Mesendoderm (in vitro differentiated cells): ENCODE measurements around the gene MAD1L1.

Source experiments
- DNase-seq: peaks from one replicate; pipeline ENCODE4 v3.0.0; 2013
- H2AK5ac ChIP-seq: 2 replicates; pipeline ENCODE4 v1.6.1; 2013; ENCODE audit warnings: low read length, inconsistent platforms
- H2BK120ac ChIP-seq: 2 replicates; pipeline ENCODE4 v1.6.1; 2013; ENCODE audit warnings: low read depth, mild to moderate bottlenecking, low read length, moderate library complexity, mixed read lengths
- H2BK15ac ChIP-seq: replicated peaks from 2 replicates; pipeline ENCODE4 v1.6.1; 2013; ENCODE audit warnings: low read depth, mild to moderate bottlenecking, moderate library complexity
- H2BK5ac ChIP-seq: 2 replicates; pipeline ENCODE4 v1.6.1; 2013; ENCODE audit warnings: low read length, inconsistent platforms
- H3K18ac ChIP-seq: 2 replicates; pipeline ENCODE4 v1.6.1; 2013; ENCODE audit warnings: mild to moderate bottlenecking, low read length, mixed read lengths
- H3K23ac ChIP-seq: one replicate; pipeline ENCODE4 v1.6.1; 2013; ENCODE audit warnings: low read length
- H3K27ac ChIP-seq: 2 replicates; pipeline ENCODE4 v1.5.1; 2013; ENCODE audit warnings: low read depth, mild to moderate bottlenecking, inconsistent platforms, low read length, moderate library complexity
- H3K27me3 ChIP-seq: 2 replicates; pipeline ENCODE4 v1.6.1; 2013; ENCODE audit warnings: low read length, control low read depth, mild to moderate bottlenecking, inconsistent platforms; ENCODE audit not compliant: insufficient read depth, poor library complexity
- H3K36me3 ChIP-seq: 2 replicates; pipeline ENCODE4 v1.6.1; 2013; ENCODE audit warnings: low read length, inconsistent platforms; ENCODE audit not compliant: control insufficient read depth, insufficient read depth
- H3K4ac ChIP-seq: one replicate; pipeline ENCODE4 v1.6.1; 2013; ENCODE audit warnings: low read depth, mild to moderate bottlenecking, low read length, moderate library complexity
- H3K4me1 ChIP-seq: 2 replicates; pipeline ENCODE4 v1.6.1; 2013; ENCODE audit warnings: low read depth, low read length, inconsistent platforms; ENCODE audit not compliant: control insufficient read depth
- H3K4me2 ChIP-seq: 2 replicates; pipeline ENCODE4 v1.6.1; 2013; ENCODE audit warnings: low read length
- H3K4me3 ChIP-seq: 2 replicates; pipeline ENCODE4 v1.5.1; 2013; ENCODE audit warnings: mild to moderate bottlenecking, low read length
- H3K56ac ChIP-seq: one replicate; pipeline ENCODE4 v1.6.1; 2013; ENCODE audit warnings: low read length
- H3K79me1 ChIP-seq: 2 replicates; pipeline ENCODE4 v1.6.1; 2013; ENCODE audit warnings: low read length, inconsistent platforms
- H3K79me2 ChIP-seq: 2 replicates; pipeline ENCODE4 v1.6.1; 2013; ENCODE audit warnings: mild to moderate bottlenecking, low read length; ENCODE audit not compliant: control insufficient read depth, insufficient read depth
- H3K9ac ChIP-seq: 2 replicates; pipeline ENCODE4 v1.6.1; 2013; ENCODE audit warnings: low read length, inconsistent platforms
- H4K5ac ChIP-seq: one replicate; pipeline ENCODE4 v1.6.1; 2013; ENCODE audit warnings: low read length
- H4K8ac ChIP-seq: one replicate; pipeline ENCODE4 v1.6.1; 2013; ENCODE audit warnings: low read depth, mild to moderate bottlenecking, control low read depth, low read length, moderate library complexity
- WGBS: extraction: QIAGEN DNeasy Blood & Tissue Kit; methylation state at CpG from one replicate; pipeline ENCODE4 v1.1.7; 2013; ENCODE audit warnings: low lambda C conversion rate, missing lambda C conversion rate; ENCODE audit not compliant: insufficient coverage; ENCODE audit errors: extremely low coverage; 5-methylcytosine and 5-hydroxymethylcytosine counted together

MAD1L1 gene

GRCh38 chr7:2225830-2226229, 6.9 kb downstream of the MAD1L1 start:
- Histone ChIP-seq H3K27me3 (no peaks in the 10 kb centered on the region), H3K79me2 (peaks cover 13% of the 10 kb centered on the region), H3K4me3 (no peak overlapping the region), H3K18ac (no peak overlapping the region), H3K4ac (no peak overlapping the region), H3K4me2 (no peak overlapping the region), H3K79me1 (peaks cover 19% of the 10 kb centered on the region), H3K4me1 (no peaks in the 10 kb centered on the region), H2AK5ac (no peak overlapping the region), H2BK120ac (no peak overlapping the region), H3K36me3 (peaks cover 16% of the 10 kb centered on the region), H3K27ac (no peak overlapping the region), H2BK5ac (no peak overlapping the region), H3K9ac (no peak overlapping the region), H2BK15ac (no peak overlapping the region), H4K8ac (no peak overlapping the region), H3K23ac (no peak overlapping the region), H4K5ac (no peak overlapping the region), H3K56ac (no peak overlapping the region)
- no peak for DNase-seq
- WGBS: no CpG with 5 or more reads among the region's 13 CpGs

- peaks cover 16% of the 10 kb centered on the region for H3K79me1 ChIP-seq
- peaks cover 17% of the 10 kb centered on the region for H3K36me3 ChIP-seq
- no peak overlapping the region for H3K4ac ChIP-seq
- no peaks in the 10 kb centered on the region for H3K4me1 ChIP-seq
- no peak overlapping the region for H3K18ac ChIP-seq
- DNase-seq: no peak
- peaks cover 10% of the 10 kb centered on the region for H3K79me2 ChIP-seq
- H3K4me3 ChIP-seq: no peak overlapping the region
- H3K56ac ChIP-seq: no peak overlapping the region
- H2AK5ac ChIP-seq: no peak overlapping the region
- H4K5ac ChIP-seq: no peak overlapping the region
- H4K8ac ChIP-seq: no peak overlapping the region
- H3K23ac ChIP-seq: no peak overlapping the region
- no peak overlapping the region for H2BK5ac ChIP-seq
- no peak overlapping the region for H3K27ac ChIP-seq
- H3K27me3 ChIP-seq: no peaks in the 10 kb centered on the region
- no peak overlapping the region for H3K4me2 ChIP-seq
- WGBS: no CpG with 5 or more reads among the region's 14 CpGs
- no peak overlapping the region for H2BK120ac ChIP-seq
- no peak overlapping the region for H3K9ac ChIP-seq
- H2BK15ac ChIP-seq: no peak overlapping the region
Observed at GRCh38 chr7:2225336-2225735, 7.4 kb downstream of the MAD1L1 start.

- H4K8ac ChIP-seq: no peak overlapping the region
- no peak for DNase-seq
- H2BK15ac ChIP-seq: no peak overlapping the region
- no peak overlapping the region for H3K4ac ChIP-seq
- peaks cover 18% of the 10 kb centered on the region for H3K36me3 ChIP-seq
- H3K27me3 ChIP-seq: no peaks in the 10 kb centered on the region
- WGBS: no CpG with 5 or more reads among the region's 4 CpGs
- H3K18ac ChIP-seq: no peak overlapping the region
- H3K27ac ChIP-seq: no peak overlapping the region
- H3K56ac ChIP-seq: no peak overlapping the region
- H3K4me3 ChIP-seq: no peak overlapping the region
- peaks cover 9% of the 10 kb centered on the region for H3K79me2 ChIP-seq
- no peak overlapping the region for H2AK5ac ChIP-seq
- H3K9ac ChIP-seq: no peak overlapping the region
- no peak overlapping the region for H2BK120ac ChIP-seq
- no peak overlapping the region for H3K23ac ChIP-seq
- H4K5ac ChIP-seq: no peak overlapping the region
- H2BK5ac ChIP-seq: no peak overlapping the region
- peaks cover 16% of the 10 kb centered on the region for H3K79me1 ChIP-seq
- no peak overlapping the region for H3K4me2 ChIP-seq
- no peaks in the 10 kb centered on the region for H3K4me1 ChIP-seq
Observed at GRCh38 chr7:2224934-2225333, 7.8 kb downstream of the MAD1L1 start.

GRCh38 chr7:2224491-2224928, 8.2 kb downstream of the MAD1L1 start:
- H3K27ac ChIP-seq: no peak overlapping the region
- H3K79me1 ChIP-seq: peaks cover 16% of the 10 kb centered on the region
- no peaks in the 10 kb centered on the region for H3K27me3 ChIP-seq
- peaks cover 18% of the 10 kb centered on the region for H3K36me3 ChIP-seq
- DNase-seq: no peak
- H2BK15ac ChIP-seq: no peak overlapping the region
- H3K23ac ChIP-seq: no peak overlapping the region
- no peak overlapping the region for H2BK5ac ChIP-seq
- WGBS: no CpG with 5 or more reads among the region's 13 CpGs
- H3K56ac ChIP-seq: no peak overlapping the region
- H4K8ac ChIP-seq: no peak overlapping the region
- H3K9ac ChIP-seq: no peak overlapping the region
- no peak overlapping the region for H3K18ac ChIP-seq
- no peak overlapping the region for H3K4me2 ChIP-seq
- no peaks in the 10 kb centered on the region for H3K4me1 ChIP-seq
- H3K4me3 ChIP-seq: no peak overlapping the region
- no peak overlapping the region for H3K4ac ChIP-seq
- peaks cover 9% of the 10 kb centered on the region for H3K79me2 ChIP-seq
- no peak overlapping the region for H4K5ac ChIP-seq
- H2AK5ac ChIP-seq: no peak overlapping the region
- H2BK120ac ChIP-seq: no peak overlapping the region

- Histone ChIP-seq H3K36me3 (peaks cover 15% of the 10 kb centered on the region), H3K27ac (no peak overlapping the region), H3K18ac (no peak overlapping the region), H2AK5ac (no peak overlapping the region), H4K8ac (no peak overlapping the region), H3K79me1 (peaks cover 14% of the 10 kb centered on the region), H2BK15ac (no peak overlapping the region), H2BK120ac (no peak overlapping the region), H3K56ac (no peak overlapping the region), H4K5ac (no peak overlapping the region), H3K9ac (no peak overlapping the region), H2BK5ac (no peak overlapping the region), H3K4me2 (no peak overlapping the region), H3K27me3 (no peaks in the 10 kb centered on the region), H3K4me3 (no peak overlapping the region), H3K4ac (no peak overlapping the region), H3K23ac (no peak overlapping the region), H3K79me2 (peaks cover 7% of the 10 kb centered on the region), H3K4me1 (no peaks in the 10 kb centered on the region)
- DNase-seq: no peak
- WGBS: no CpG with 5 or more reads among the region's 17 CpGs
Observed at GRCh38 chr7:2223321-2223720, 9.4 kb downstream of the MAD1L1 start.

- Histone ChIP-seq H3K79me1 (peaks cover 12% of the 10 kb centered on the region), H3K4me3 (no peak overlapping the region), H3K27ac (no peak overlapping the region), H4K5ac (no peak overlapping the region), H2BK5ac (no peak overlapping the region), H2BK120ac (no peak overlapping the region), H3K9ac (no peak overlapping the region), H3K79me2 (peaks cover 6% of the 10 kb centered on the region), H3K18ac (no peak overlapping the region), H3K27me3 (no peaks in the 10 kb centered on the region), H3K4ac (no peak overlapping the region), H3K4me2 (no peak overlapping the region), H2AK5ac (no peak overlapping the region), H2BK15ac (no peak overlapping the region), H4K8ac (no peak overlapping the region), H3K23ac (no peak overlapping the region), H3K4me1 (no peaks in the 10 kb centered on the region), H3K36me3 (peaks cover 17% of the 10 kb centered on the region), H3K56ac (no peak overlapping the region)
- WGBS: no CpG with 5 or more reads among the region's 22 CpGs
- DNase-seq: no peak
Observed at GRCh38 chr7:2222516-2222915, 10.2 kb downstream of the MAD1L1 start.
